HG03378 (cell line): ENCODE data around the gene FTL.
"Not testable (repeated sequence)": the region's sequence is repeated elsewhere in the genome, so short reads cannot be mapped to it uniquely, and the experiment has no call there.

Source experiments
- ATAC-seq: cut with Tn5 transposase; IDR thresholded peaks from one replicate; pipeline ENCODE4 v1.9.1; 2021; ENCODE audit warnings: mild to moderate bottlenecking, moderate library complexity; ENCODE audit not compliant: unreplicated experiment

The FTL gene

GRCh38 chr19:48965040-48965805, at the start of gene FTL:
Gene FTL (plus strand): TSS chr19:48965309. CDS start chr19:48965508, 199 bp downstream.
- peak; percentile 43 for ATAC-seq

GRCh38 chr19:48915757-48916156, 49.4 kb upstream of the FTL start:
- no peak for ATAC-seq

DNA sequence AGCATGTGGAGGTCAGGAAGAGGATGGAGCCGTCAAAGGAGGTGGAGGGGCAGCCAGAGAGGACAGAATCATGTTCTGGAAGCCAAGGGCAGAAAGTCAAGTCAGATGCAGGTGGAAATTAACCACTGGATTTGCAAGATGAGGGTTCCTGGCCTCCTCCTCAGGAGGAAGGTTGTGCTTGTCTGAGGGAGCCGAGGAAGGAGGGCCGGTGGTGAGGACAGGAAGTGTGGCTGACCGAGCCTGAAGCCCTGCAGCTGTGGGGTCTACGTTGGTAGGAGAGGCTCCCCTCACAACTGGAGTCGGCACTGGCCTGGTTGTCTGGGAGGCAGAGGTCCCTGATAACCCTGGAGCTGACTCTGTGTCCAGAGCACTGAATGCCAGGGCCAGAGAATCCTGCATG, 47.0 kb upstream of the FTL start:
- ATAC-seq = no peak

GRCh38 chr19:48918801-48919247, 46.3 kb upstream of the FTL start:
- no peak for ATAC-seq

GRCh38 chr19:48919271-48919670, 45.8 kb upstream of the FTL start:
- not testable (repeated sequence) for ATAC-seq

DNA sequence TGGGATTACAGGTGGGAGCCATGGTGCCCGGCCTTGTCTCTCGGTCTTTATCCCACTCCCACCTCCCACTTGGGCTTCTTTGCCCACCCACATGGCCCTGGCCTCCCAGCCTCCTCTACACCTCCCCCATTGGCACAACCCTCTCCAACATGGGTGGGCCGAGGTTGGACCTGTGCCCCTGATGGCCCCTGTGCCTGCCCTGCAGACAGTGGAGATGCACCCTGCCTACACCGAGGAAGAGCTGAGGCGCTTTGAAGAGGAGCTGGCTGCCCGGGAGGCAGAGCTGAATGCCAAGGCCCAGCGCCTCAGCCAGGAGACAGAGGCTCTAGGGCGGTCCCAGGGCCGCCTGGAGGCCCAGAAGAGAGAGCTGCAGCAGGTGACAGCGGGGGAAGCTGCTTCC, 44.2 kb upstream of the FTL start:
- no peak for ATAC-seq

DNA sequence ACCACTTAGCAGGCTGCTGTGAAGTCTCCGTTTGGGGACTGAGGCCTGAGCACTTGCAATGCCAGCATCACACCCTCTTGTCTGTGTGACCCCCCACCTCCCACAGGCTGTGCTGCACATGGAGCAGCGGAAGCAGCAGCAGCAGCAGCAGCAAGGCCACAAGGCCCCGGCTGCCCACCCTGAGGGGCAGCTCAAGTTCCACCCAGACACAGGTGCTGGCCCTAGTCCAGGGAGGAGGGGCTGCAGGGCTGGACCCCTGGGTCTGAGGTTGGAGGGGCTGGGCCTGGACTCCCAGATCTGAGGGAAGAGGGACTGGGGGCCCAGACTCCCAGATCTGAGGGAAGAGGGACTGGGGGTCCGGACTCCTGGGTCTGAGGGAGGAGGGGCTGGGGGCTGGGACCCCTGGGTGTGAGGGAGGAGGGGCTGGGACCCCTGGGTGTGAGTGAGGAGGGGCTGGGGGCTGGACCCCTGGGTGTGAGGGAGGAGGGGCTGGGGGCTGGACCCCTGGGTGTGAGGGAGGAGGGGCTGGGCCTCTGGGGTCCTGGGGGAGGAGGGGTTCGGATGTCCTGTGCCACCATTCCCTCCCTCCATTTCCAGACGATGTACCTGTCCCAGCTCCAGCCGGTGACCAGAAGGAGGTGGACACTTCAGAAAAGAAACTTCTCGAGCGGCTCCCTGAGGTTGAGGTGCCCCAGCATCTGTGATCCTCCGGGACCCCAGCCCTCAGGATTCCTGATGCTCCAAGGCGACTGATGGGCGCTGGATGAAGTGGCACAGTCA, 43.2 kb upstream of the FTL start:
- ATAC-seq = no peak

DNA sequence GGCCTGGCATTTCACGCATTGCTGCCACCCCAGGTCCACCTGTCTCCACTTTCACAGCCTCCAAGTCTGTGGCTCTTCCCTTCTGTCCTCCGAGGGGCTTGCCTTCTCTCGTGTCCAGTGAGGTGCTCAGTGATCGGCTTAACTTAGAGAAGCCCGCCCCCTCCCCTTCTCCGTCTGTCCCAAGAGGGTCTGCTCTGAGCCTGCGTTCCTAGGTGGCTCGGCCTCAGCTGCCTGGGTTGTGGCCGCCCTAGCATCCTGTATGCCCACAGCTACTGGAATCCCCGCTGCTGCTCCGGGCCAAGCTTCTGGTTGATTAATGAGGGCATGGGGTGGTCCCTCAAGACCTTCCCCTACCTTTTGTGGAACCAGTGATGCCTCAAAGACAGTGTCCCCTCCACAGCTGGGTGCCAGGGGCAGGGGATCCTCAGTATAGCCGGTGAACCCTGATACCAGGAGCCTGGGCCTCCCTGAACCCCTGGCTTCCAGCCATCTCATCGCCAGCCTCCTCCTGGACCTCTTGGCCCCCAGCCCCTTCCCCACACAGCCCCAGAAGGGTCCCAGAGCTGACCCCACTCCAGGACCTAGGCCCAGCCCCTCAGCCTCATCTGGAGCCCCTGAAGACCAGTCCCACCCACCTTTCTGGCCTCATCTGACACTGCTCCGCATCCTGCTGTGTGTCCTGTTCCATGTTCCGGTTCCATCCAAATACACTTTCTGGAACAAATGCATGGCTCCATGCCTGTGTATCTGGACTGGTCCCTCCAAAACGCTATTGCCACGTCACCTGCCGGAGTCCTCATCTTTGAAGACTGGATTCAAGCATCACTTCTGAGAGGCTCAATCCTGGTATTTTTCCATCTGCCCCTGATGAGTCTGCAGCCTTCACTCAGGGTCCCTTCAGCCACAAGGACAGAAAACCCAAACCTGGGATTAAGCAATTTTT, 42.3 kb upstream of the FTL start:
- no peak for ATAC-seq

GRCh38 chr19:48925240-48925843, 39.8 kb upstream of the FTL start:
- no peak for ATAC-seq

DNA sequence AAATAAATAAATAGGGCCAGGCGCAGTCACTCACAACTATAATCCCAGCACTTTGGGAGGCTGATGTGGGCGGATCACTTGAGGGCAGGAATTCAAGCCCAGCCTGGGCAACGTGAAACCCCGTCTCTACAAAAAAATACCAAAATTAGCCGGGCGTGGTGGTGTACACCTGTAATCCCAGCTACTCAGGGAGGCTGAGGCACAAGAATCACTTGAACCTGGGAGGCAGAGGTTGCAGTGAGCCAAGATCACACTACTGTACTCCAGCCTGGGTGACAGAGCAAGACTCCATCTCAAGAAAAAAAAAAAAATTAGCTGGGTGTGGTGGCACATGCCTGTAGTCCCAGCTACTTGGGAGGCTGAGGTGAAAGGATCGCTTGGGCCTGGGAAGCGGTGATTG, 39.2 kb upstream of the FTL start:
- ATAC-seq = not testable (repeated sequence)

GRCh38 chr19:48926909-48927308, 38.2 kb upstream of the FTL start:
- ATAC-seq = no peak

GRCh38 chr19:48927692-48928091, 37.4 kb upstream of the FTL start:
- ATAC-seq = not testable (repeated sequence)

GRCh38 chr19:48928164-48929025, 36.7 kb upstream of the FTL start:
- no peak for ATAC-seq

- ATAC-seq = no peak
Measured at GRCh38 chr19:48933382-48933932, 31.7 kb upstream of the FTL start, which contains the start of gene DHDH. Gene DHDH (plus strand): TSS chr19:48933699. CDS start chr19:48933722, 23 bp downstream.

GRCh38 chr19:48934837-48935236, 30.3 kb upstream of the FTL start:
- no peak for ATAC-seq

- ATAC-seq = no peak
Measured at GRCh38 chr19:48935864-48936263, 29.2 kb upstream of the FTL start.

DNA sequence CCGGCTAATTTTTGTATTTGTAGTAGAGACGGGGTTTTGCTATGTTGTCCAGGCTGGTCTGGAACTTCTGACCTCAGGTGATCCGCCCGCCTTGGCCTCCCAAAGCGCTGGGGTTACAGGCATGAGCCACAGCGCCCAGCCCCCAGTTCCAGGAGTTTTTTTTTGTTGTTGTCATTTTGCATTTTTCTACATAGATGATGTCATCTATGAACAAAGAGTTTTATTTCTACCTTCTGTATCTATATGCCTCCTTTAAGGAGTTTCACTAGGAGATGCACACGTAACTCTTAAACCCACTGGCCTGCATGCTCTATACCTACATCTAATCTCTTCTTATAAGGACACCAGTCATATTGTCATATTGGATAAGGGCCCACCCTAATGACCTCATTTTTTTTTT, 26.9 kb upstream of the FTL start:
- ATAC-seq = no peak

GRCh38 chr19:48940902-48941301, 24.2 kb upstream of the FTL start:
- no peak for ATAC-seq

- ATAC-seq = no peak
Measured at GRCh38 chr19:48943081-48943480, 22.0 kb upstream of the FTL start.
